ENCODE data around the gene SPDYE2B.
"Not testable (repeated sequence)": the region's sequence is repeated elsewhere in the genome, so short reads cannot be mapped to it uniquely, and the experiment has no call there.

DNA sequence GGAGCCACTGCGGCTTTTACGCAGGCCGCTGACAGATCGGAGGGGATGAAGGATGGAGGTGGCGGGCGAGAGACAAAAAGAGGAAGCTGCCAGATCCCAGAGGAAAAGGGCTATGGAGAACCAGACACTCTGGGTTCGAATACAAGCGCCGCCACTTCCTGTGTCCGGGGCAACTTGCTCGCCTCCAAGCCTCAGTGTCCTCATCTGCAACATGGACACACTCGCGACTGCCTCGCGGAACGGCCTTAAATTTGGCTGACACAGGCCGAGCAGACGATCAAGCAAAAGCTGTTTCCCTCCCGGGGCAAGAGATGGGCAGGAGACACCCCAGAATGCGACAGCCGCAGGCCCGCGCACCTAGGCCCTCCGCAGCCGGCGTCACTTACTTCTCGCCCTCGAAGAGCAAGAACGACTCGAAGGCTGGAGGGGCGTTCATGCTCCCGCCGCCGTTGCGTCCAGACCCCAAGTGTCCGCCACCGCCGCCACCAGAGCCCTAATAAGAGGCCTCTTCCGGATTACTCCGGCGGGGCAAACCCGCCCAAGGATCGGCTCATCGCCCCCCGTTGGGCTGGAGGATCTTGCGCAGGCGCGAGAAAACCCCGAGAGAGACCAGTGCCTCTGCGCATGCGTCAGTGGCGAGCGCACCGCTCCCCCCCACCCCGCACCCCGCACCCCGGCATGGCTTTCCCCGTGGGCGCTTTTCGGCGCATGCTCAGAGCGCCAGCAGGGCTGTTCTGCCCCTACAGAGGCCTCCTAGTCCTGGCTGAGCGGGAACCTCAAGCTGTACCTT lies 21.2 kb downstream of the SPDYE2B start, which contains the start of gene POLR2J2:
- not testable (repeated sequence) for TF ChIP-seq SUZ12 (IDR thresholded peaks at IDR 0.05; ENCODE audit: extremely low read depth, insufficient read depth, insufficient read length); ZNF274 (IDR thresholded peaks at IDR 0.05; ENCODE audit: low read depth, low read length)
